ENCODE results near the gene CD247. TPM values are rescaled to one million over a fixed set of nuclear protein-coding genes. Genes with fewer than 3 reads are reported as not detected.

The CD247 gene
- total RNA-seq, 1 donor from 2014 or later = 1.3 TPM

DNA sequence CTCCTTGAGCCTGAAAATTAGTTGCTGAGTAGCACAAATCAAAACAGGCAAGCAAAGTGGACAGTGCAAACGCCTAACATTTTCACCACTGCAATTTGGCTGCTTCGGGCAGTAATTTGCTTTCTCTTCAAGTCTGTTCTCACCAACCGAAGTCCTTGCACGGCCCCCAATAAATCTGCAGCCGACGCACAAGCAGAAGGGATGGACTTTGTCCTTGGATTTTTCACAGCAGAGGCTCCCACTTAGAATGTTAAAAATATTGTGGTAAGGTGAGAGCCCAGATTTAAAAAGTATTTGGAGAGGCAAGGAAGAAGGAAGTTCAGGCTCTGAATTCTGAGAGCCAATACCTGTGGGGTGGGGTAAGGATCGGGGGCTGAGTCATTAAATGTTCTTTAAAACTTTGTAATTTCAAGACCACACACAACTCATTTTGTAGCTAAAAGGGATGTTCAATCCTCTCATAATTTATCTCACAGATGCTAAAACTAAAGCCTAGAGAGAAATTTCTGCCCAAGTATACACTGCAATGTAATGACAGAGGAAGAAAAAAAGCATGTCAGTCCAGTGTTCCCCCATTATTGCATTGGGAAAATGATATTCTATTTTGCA lies 6.2 kb downstream of the CD247 start:
- no peak overlapping the region for H3K4me3 ChIP-seq

DNA sequence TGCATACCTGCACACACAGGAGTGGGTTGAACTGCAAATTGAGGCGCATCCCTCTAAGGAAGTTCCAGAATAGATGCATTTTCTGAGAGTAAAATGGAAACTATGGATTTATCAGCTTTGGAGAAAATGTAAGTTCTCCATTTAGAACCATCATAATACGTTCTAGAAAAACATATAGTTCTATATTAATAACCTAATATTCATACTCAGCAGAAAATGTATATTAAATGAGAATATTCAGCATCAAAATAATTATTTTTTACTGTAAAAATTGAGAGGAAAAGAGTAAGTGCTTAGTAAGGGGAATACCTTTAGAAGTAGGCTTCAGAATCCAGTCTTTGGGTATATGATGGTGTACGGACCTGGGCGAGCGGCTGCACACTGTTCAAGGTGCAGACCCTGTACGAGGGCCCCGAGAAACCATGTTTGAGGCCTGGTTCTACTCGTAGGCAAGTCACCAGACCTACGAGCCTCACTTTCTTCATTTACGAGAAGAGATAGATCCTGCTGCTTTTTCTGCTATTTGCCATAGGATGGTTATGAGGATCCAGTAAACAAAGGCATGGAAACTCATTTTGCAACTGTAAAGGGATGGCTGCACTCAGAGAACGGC lies 6.8 kb downstream of the CD247 start:
- Histone ChIP-seq H3F3A (ENCODE audit: low read depth) (peaks cover 10% of the 10 kb centered on the region), H3K4me1 (peaks cover 10% of the 10 kb centered on the region), H3K27me3 (no peaks in the 10 kb centered on the region), H3K79me2 (ENCODE audit: low read depth) (no peaks in the 10 kb centered on the region), H4K20me1 (ENCODE audit: low read depth) (no peaks in the 10 kb centered on the region), H2AFZ (replicated peaks) (peak overlapping the region; percentile 89), H3K4me2 (no peak overlapping the region), H3K4me3 (no peak overlapping the region), H3K9ac (no peak overlapping the region), H3K27ac (no peak overlapping the region), H3K36me3 (no peaks in the 10 kb centered on the region), H3K9me3 (ENCODE audit: low read depth) (no peaks in the 10 kb centered on the region)
- no peaks in the 10 kb centered on the region for H3K9me3 Mint-ChIP-seq
- H3K27me3 Mint-ChIP-seq (ENCODE audit: insufficient read depth, low read depth) = peaks cover 7% of the 10 kb centered on the region
- H3K36me3 Mint-ChIP-seq = peaks cover under 1% of the 10 kb centered on the region
- no peak overlapping the region for H3K4me3 Mint-ChIP-seq
- TF ChIP-seq, protein P1, sequence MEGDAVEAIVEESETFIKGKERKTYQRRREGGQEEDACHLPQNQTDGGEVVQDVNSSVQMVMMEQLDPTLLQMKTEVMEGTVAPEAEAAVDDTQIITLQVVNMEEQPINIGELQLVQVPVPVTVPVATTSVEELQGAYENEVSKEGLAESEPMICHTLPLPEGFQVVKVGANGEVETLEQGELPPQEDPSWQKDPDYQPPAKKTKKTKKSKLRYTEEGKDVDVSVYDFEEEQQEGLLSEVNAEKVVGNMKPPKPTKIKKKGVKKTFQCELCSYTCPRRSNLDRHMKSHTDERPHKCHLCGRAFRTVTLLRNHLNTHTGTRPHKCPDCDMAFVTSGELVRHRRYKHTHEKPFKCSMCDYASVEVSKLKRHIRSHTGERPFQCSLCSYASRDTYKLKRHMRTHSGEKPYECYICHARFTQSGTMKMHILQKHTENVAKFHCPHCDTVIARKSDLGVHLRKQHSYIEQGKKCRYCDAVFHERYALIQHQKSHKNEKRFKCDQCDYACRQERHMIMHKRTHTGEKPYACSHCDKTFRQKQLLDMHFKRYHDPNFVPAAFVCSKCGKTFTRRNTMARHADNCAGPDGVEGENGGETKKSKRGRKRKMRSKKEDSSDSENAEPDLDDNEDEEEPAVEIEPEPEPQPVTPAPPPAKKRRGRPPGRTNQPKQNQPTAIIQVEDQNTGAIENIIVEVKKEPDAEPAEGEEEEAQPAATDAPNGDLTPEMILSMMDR (IDR thresholded peaks at IDR 0.05) = no peak
- TF ChIP-seq EZH2 (IDR thresholded peaks at IDR 0.05) = no peak
- TF ChIP-seq EZH2phosphoT487 (IDR thresholded peaks at IDR 0.05) = no peak
- no peak for DNase-seq (ENCODE audit: low spot score)
- H3K4me1 Mint-ChIP-seq = peaks cover 62% of the 10 kb centered on the region
- no peak overlapping the region for H3K27ac Mint-ChIP-seq

More for the DNA sequence above, 6.2 kb downstream of the CD247 start:
- no peak overlapping the region for H3K27ac ChIP-seq
- no peak overlapping the region for H3K9ac ChIP-seq
- Mint-ChIP-seq H3K27ac (no peak overlapping the region), H3K9me3 (no peaks in the 10 kb centered on the region), H3K4me3 (no peak overlapping the region), H3K36me3 (no peaks in the 10 kb centered on the region), H3K4me1 (peaks cover 67% of the 10 kb centered on the region), H3K27me3 (ENCODE audit: insufficient read depth, low read depth) (peaks cover 6% of the 10 kb centered on the region)
- H3K4me2 ChIP-seq = no peak overlapping the region
- peaks cover 10% of the 10 kb centered on the region for H3K4me1 ChIP-seq
- TF ChIP-seq EZH2phosphoT487 (IDR thresholded peaks at IDR 0.05) (no peak), EZH2 (IDR thresholded peaks at IDR 0.05) (no peak)
- TF ChIP-seq, protein P1 (IDR thresholded peaks at IDR 0.05) = no peak
- no peak for DNase-seq (ENCODE audit: low spot score)
- no peaks in the 10 kb centered on the region for H3K36me3 ChIP-seq
- H3K9me3 ChIP-seq (ENCODE audit: low read depth) = no peaks in the 10 kb centered on the region
- H2AFZ ChIP-seq (replicated peaks) = peak overlapping the region; percentile 89
- H3F3A ChIP-seq (ENCODE audit: low read depth) = peaks cover 10% of the 10 kb centered on the region
- no peaks in the 10 kb centered on the region for H3K79me2 ChIP-seq (ENCODE audit: low read depth)
- H3K27me3 ChIP-seq = no peaks in the 10 kb centered on the region
- no peaks in the 10 kb centered on the region for H4K20me1 ChIP-seq (ENCODE audit: low read depth)

DNA sequence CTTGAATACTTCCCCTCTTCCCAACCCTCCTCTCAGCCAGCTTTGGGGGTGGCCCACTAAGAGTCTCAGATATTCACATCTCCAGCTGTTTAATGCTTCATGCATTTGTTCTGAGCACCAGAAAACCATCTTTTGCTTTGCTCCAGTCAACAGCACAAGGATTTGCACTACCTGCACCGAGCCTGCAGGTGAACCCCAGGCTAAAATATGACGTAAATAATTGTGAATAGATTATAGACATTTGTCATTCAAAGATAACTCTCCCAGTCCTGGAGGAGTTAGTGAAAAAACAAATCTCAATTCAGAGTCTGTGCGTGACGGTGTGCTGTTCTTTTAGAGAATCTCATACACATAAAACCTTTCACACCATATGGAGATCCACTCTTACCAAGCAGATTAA lies 7.4 kb downstream of the CD247 start:
- H3K27me3 ChIP-seq = no peaks in the 10 kb centered on the region
- H3K9me3 ChIP-seq (ENCODE audit: low read depth) = no peaks in the 10 kb centered on the region
- no peak overlapping the region for H3K9ac ChIP-seq
- no peak for TF ChIP-seq EZH2phosphoT487 (IDR thresholded peaks at IDR 0.05)
- TF ChIP-seq, protein P1 (IDR thresholded peaks at IDR 0.05) = no peak
- TF ChIP-seq EZH2 (IDR thresholded peaks at IDR 0.05) = no peak
- peaks cover 60% of the 10 kb centered on the region for H3K4me1 Mint-ChIP-seq
- H3K27ac Mint-ChIP-seq = no peak overlapping the region
- H3F3A ChIP-seq (ENCODE audit: low read depth) = peaks cover 10% of the 10 kb centered on the region
- no peak overlapping the region for H2AFZ ChIP-seq (replicated peaks)
- H3K79me2 ChIP-seq (ENCODE audit: low read depth) = no peaks in the 10 kb centered on the region
- peaks cover 2% of the 10 kb centered on the region for H3K36me3 Mint-ChIP-seq
- H3K4me2 ChIP-seq = no peak overlapping the region
- no peaks in the 10 kb centered on the region for H3K9me3 Mint-ChIP-seq
- peaks cover 9% of the 10 kb centered on the region for H3K27me3 Mint-ChIP-seq (ENCODE audit: insufficient read depth, low read depth)
- no peak overlapping the region for H3K27ac ChIP-seq
- H3K4me3 ChIP-seq = no peak overlapping the region
- peaks cover 10% of the 10 kb centered on the region for H3K4me1 ChIP-seq
- H4K20me1 ChIP-seq (ENCODE audit: low read depth) = no peaks in the 10 kb centered on the region
- H3K36me3 ChIP-seq = no peaks in the 10 kb centered on the region
- no peak overlapping the region for H3K4me3 Mint-ChIP-seq
- DNase-seq (ENCODE audit: low spot score) = no peak
